ENCODE results near the gene TRIM34. TPM values are rescaled to one million over a fixed set of nuclear protein-coding genes. Genes with fewer than 3 reads are reported as not detected.

TRIM34 gene
- total RNA-seq, 1 experiment from 2014 or later, result 1.5 TPM

GRCh38 chr11:5639953-5640352, 15.2 kb downstream of the TRIM34 start:
- ATAC-seq, result no peak
- CTCF ChIA-PET, result no interaction called here

GRCh38 chr11:5643585-5643984, 18.8 kb downstream of the TRIM34 start:
- intact Hi-C loops (cut with micrococcal nuclease; ENCODE audit: unreplicated experiment) (no loop called here), in situ Hi-C loops (cut with HindIII; ENCODE audit: low pct_unique_long_range_greater_than_20kb, low sequenced_read_pairs) (no loop called here)
- DNase-seq (ENCODE audit: low read depth, low spot score) (no peak), ATAC-seq (no peak)
- TF ChIP-seq TCF7L2 (IDR thresholded peaks at IDR 0.05; ENCODE audit: low read depth, low read length) (no peak), CTCF (IDR thresholded peaks at IDR 0.05) (no peak), SIN3A (IDR thresholded peaks at IDR 0.05; ENCODE audit: borderline replicate concordance, insufficient read depth, low read depth, low read length) (no peak), REST (IDR thresholded peaks at IDR 0.05; ENCODE audit: insufficient read depth in 1 of 2, low read depth in 2 of 2, low read length in 1 of 2) (no peak)
- no peak overlapping the region for H3K27ac ChIP-seq (ENCODE audit: low read length)
- no peaks in the 10 kb centered on the region for H3K36me3 ChIP-seq (ENCODE audit: control insufficient read depth, insufficient read depth, low read length)
- BruUV-seq (replicated peaks), result no TSS peak
- ChIA-PET POLR2A (no interaction called here), CTCF (interaction anchor here (0.6 kb wide), 1 partner anchor 1006 kb away, joined by 3 read pairs; the partner anchor contains the start of gene OR51D1)
- no peaks in the 10 kb centered on the region for H3K9me3 ChIP-seq (ENCODE audit: control insufficient read depth, insufficient read depth, low read depth, low read length)
- no peaks in the 10 kb centered on the region for H3K4me1 ChIP-seq (ENCODE audit: control insufficient read depth, insufficient read depth, low read length)
- H3K27me3 ChIP-seq (ENCODE audit: control insufficient read depth, insufficient read depth, low read length), result no peaks in the 10 kb centered on the region
- no peak overlapping the region for H3K4me3 ChIP-seq (ENCODE audit: low read depth in 2 of 2, low read length in 2 of 2)

More at GRCh38 chr11:5639953-5640352, 15.2 kb downstream of the TRIM34 start:
- Histone ChIP-seq H3K4me1 (ENCODE audit: control insufficient read depth, insufficient read depth, low read length) (no peaks in the 10 kb centered on the region), H3K27ac (ENCODE audit: low read length) (no peak overlapping the region), H3K9me3 (ENCODE audit: control insufficient read depth, insufficient read depth, low read depth, low read length) (no peaks in the 10 kb centered on the region), H3K36me3 (ENCODE audit: control insufficient read depth, insufficient read depth, low read length) (no peaks in the 10 kb centered on the region), H3K4me3 (ENCODE audit: low read depth in 2 of 2, low read length in 2 of 2) (no peak overlapping the region), H3K27me3 (ENCODE audit: control insufficient read depth, insufficient read depth, low read length) (no peaks in the 10 kb centered on the region)
- no TSS peak for BruUV-seq (replicated peaks)
- TF ChIP-seq REST (IDR thresholded peaks at IDR 0.05; ENCODE audit: insufficient read depth in 1 of 2, low read depth in 2 of 2, low read length in 1 of 2) (no peak), TCF7L2 (IDR thresholded peaks at IDR 0.05; ENCODE audit: low read depth, low read length) (no peak), SIN3A (IDR thresholded peaks at IDR 0.05; ENCODE audit: borderline replicate concordance, insufficient read depth, low read depth, low read length) (no peak), CTCF (IDR thresholded peaks at IDR 0.05) (no peak), POLR2AphosphoS5 (IDR thresholded peaks at IDR 0.05; ENCODE audit: low read depth, low read length) (no peak)
- in situ Hi-C loops (cut with HindIII; ENCODE audit: low pct_unique_long_range_greater_than_20kb, low sequenced_read_pairs) (no loop called here), intact Hi-C loops (cut with micrococcal nuclease; ENCODE audit: unreplicated experiment) (no loop called here)
- POLR2A ChIA-PET, result no interaction called here
- DNase-seq (ENCODE audit: low read depth, low spot score), result no peak

Data from Panc1 (cell line).